Activated T-cell treated with anti-CD3 and anti-CD28 coated beads, Interleukin-2, amount 50 U/mL, for 72 hours (primary cell): ENCODE results near the gene SYNPO2. TPM values are rescaled to one million over a fixed set of nuclear protein-coding genes. Genes with fewer than 3 reads are reported as not detected.
"Not testable (repeated sequence)": the region's sequence is repeated elsewhere in the genome, so short reads cannot be mapped to it uniquely, and the experiment has no call there.

Experiments used
- ATAC-seq, 2 donors: fragments of 150-1000 bp; cut with Tn5 transposase; replicated peaks in 1 of 2; 2 replicates each; pipeline ENCODE4 v1.10.0; 2021; ENCODE audit warnings: moderate library complexity in 2 of 2, mild to moderate bottlenecking in 1 of 2
- DNase-seq, 2 donors: peaks; one replicate each; pipeline ENCODE4 v3.0.0; 2021 to 2022; ENCODE audit warnings: mixed read lengths in 1 of 2
- H3K27ac Mint-ChIP-seq: one replicate; pipeline ENCODE4 v1.8.0; 2022; ENCODE audit warnings: mild to moderate bottlenecking, moderate library complexity, mixed read lengths
- H3K27me3 Mint-ChIP-seq: one replicate; pipeline ENCODE4 v1.8.0; 2022; ENCODE audit warnings: low read depth, mixed read lengths
- H3K36me3 Mint-ChIP-seq, 2 donors: one replicate each; pipeline ENCODE4 v1.8.0; 2022; ENCODE audit warnings: mixed read lengths in 2 of 2, mild to moderate bottlenecking in 1 of 2; ENCODE audit not compliant: insufficient read depth in 2 of 2
- H3K4me1 Mint-ChIP-seq: one replicate; pipeline ENCODE4 v1.8.0; 2022; ENCODE audit warnings: low read depth, mixed read lengths
- H3K4me3 Mint-ChIP-seq, 2 donors: one replicate each; pipeline ENCODE4 v1.8.0; 2022; ENCODE audit warnings: mild to moderate bottlenecking in 2 of 2, mixed read lengths in 2 of 2, moderate library complexity in 2 of 2
- H3K9me3 Mint-ChIP-seq, 2 donors: one replicate each; pipeline ENCODE4 v1.8.0; 2022; ENCODE audit warnings: mixed read lengths in 2 of 2
- total RNA-seq, 2 donors: library from RNA; stranded (reverse); gene quantifications; one replicate each; pipeline ENCODE4 v1.2.3, GENCODE V29; 2022

The SYNPO2 gene
- total RNA-seq, 2 donors from 2014 or later = 0.31 to 0.35 TPM

DNA sequence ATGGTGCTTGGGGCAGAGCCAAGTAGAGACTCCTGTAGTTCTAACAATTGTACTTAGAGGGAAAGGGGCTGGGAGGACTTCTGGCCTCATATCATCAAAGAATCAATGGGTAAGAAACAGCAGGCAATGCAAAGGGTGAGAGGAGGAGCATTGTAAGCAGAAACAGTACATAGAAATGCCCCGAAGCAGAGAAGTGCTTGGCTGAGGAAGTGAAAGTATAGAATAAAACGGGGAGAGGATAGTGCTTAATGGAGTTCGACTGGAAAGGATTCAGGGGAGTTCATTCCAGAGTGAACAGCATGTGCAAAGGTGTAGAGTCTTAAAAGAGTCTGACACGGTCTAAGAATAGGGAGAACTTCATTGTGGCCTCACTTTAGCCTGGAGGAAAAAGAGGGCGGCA lies 103.0 kb downstream of the SYNPO2 start:
- H3K4me3 Mint-ChIP-seq = no peak overlapping the region
- DNase-seq (no peak), ATAC-seq (no peak)
- no peaks in the 10 kb centered on the region for H3K36me3 Mint-ChIP-seq
- H3K9me3 Mint-ChIP-seq = no peaks in the 10 kb centered on the region
- no peak overlapping the region for H3K27ac Mint-ChIP-seq
- H3K27me3 Mint-ChIP-seq = no peaks in the 10 kb centered on the region
- peaks cover 7% of the 10 kb centered on the region for H3K4me1 Mint-ChIP-seq

DNA sequence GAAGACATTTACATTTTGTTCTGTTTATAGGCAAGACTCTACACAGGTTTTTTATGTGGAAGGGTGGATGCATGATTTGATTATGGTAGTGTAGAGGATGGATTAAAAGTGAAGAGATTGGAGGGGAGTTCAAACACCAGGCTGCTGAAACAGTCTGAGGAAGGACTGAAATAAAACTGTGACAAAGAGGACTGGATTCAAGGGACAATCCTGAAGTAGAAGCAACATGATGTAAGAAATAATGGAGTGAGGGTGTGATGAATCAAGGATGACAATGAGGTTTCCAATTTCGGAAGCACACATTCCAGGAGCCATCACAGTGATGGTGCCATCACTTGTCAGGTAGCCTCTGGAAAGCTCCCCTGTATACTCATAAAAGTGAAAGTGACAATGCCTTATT lies 103.5 kb downstream of the SYNPO2 start:
- Mint-ChIP-seq H3K4me3 (no peak overlapping the region), H3K9me3 (no peaks in the 10 kb centered on the region), H3K4me1 (peaks cover 7% of the 10 kb centered on the region), H3K36me3 (no peaks in the 10 kb centered on the region), H3K27ac (no peak overlapping the region), H3K27me3 (no peaks in the 10 kb centered on the region)
- ATAC-seq (no peak), DNase-seq (no peak)

DNA sequence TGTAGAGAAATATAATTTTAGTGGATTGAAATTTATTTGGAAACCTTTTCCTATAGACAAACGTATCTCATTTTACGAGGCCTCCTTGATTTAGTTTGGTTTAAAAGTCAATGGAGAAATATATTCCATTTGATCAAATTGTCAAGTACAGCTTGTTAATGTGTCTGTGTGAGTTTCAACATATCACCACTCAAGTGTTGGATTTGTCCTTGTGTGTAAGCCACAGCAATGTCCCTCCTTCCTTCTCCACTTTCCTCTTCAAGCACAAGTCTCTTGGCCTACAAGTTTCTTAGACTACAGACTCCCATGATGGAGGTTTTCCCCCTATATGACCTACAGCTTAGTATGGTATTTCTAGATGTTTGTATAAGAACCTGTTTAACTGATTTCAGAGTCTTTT lies 104.7 kb downstream of the SYNPO2 start:
- no peaks in the 10 kb centered on the region for H3K9me3 Mint-ChIP-seq
- ATAC-seq = no peak

DNA sequence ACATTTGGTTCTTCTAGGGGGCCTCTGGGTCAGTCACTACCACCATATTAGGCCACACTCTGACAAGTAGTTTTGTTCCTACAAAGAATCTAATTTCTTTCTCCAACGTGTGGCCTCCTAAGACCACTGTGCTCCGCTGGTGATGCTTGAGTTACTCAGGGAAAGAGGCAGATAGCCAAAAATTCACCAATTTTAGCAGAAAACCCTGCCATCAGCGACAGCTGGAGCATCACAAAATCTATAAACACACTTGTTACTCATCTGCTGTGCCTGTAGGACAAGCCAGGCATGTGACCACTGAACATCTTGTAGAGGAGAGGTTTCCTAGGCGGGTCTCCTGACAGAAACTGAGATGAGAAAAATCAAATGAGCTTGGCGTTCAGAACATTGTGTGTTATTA lies 105.4 kb downstream of the SYNPO2 start:
- peaks cover 6% of the 10 kb centered on the region for H3K27me3 Mint-ChIP-seq
- no peak for ATAC-seq
- H3K4me3 Mint-ChIP-seq = no peak overlapping the region
- H3K27ac Mint-ChIP-seq = no peak overlapping the region
- no peaks in the 10 kb centered on the region for H3K9me3 Mint-ChIP-seq
- DNase-seq = no peak
- no peaks in the 10 kb centered on the region for H3K36me3 Mint-ChIP-seq
- H3K4me1 Mint-ChIP-seq = peaks cover 6% of the 10 kb centered on the region

More for the DNA sequence above, 104.7 kb downstream of the SYNPO2 start:
- Mint-ChIP-seq H3K4me1 (peaks cover 7% of the 10 kb centered on the region), H3K4me3 (no peak overlapping the region), H3K27ac (no peak overlapping the region), H3K27me3 (peaks cover 6% of the 10 kb centered on the region), H3K36me3 (no peaks in the 10 kb centered on the region)
- no peak for DNase-seq

DNA sequence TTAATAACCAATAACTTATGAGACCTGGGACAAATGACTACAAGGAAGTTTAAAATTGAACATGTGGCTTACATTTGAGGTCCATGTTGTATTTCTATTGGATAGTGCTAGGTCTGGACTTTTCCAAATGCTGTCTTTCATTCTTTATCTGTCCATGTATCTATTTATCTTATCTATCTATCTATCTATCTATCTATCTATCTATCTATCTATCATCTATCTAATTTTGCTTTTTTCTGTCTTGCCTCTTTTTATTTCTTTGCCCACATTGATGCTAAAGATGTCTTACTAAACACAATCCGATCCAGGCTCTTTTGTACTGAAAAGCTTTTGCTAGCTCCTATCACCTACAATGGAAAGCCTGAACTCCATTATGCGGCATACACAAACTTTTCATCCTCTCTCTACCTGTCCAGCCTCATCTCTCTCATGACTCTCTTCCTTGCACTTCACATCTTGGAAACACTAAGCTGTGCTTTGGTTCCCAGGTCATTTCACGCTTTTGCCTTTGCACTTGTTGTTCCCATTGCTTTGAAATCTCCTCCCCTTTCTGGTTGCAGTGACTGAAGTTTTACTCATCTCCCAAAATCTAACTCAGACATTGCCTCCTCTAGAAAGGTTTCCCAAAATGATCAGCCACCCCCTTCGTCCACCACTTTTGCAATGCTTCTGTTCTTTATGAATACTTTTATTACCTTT lies 107.2 kb downstream of the SYNPO2 start:
- ATAC-seq = no peak
- Mint-ChIP-seq H3K27me3 (peaks cover 11% of the 10 kb centered on the region), H3K9me3 (no peaks in the 10 kb centered on the region), H3K4me1 (no peaks in the 10 kb centered on the region), H3K4me3 (no peak overlapping the region), H3K36me3 (no peaks in the 10 kb centered on the region), H3K27ac (no peak overlapping the region)
- DNase-seq = no peak

DNA sequence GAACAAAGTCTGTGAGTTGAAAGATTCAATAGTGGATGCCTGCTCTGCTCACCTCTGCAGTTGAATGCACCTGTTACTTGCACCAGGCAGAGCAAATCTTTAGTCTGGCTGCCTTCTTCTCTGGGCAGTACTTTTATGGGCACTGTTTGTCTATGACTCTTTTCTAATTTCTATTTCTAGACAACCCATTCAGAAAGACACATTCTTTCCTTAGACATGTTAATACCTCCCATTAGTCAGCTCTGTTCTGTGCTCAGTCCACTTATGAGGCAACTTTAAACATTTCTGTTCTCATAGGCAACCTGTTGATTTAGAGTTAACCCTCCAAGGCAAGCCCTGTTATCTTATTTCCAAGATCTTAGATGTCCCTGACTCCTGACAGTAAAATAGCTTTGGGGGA lies 108.9 kb downstream of the SYNPO2 start:
- H3K4me3 Mint-ChIP-seq = no peak overlapping the region
- no peak overlapping the region for H3K27ac Mint-ChIP-seq
- H3K36me3 Mint-ChIP-seq = no peaks in the 10 kb centered on the region
- no peaks in the 10 kb centered on the region for H3K9me3 Mint-ChIP-seq
- H3K4me1 Mint-ChIP-seq = no peaks in the 10 kb centered on the region
- H3K27me3 Mint-ChIP-seq = peaks cover 11% of the 10 kb centered on the region
- no peak for DNase-seq
- no peak for ATAC-seq

DNA sequence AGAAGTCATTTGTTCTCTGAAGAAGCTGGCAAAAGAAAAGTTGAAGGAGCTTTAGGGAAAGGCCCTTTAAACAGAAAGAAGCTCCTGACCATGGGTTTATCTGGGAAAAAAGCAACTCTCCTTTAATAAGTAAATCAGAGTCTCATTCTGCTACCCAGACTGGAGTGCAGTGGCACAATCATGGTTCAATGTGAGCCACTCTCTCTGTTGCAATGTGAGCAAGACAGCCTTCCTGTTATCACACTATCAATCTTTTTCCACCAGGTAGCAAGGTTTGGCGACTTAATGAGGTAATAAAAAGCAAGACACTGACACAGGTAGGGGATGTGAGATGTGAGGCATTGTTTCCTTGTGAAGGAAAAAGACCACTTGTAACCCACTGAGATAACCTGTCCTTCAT lies 111.3 kb downstream of the SYNPO2 start:
- H3K9me3 Mint-ChIP-seq = no peaks in the 10 kb centered on the region
- no peak for DNase-seq
- H3K27me3 Mint-ChIP-seq = peaks cover 11% of the 10 kb centered on the region
- no peak overlapping the region for H3K27ac Mint-ChIP-seq
- no peak for ATAC-seq
- H3K4me3 Mint-ChIP-seq = no peak overlapping the region
- no peaks in the 10 kb centered on the region for H3K4me1 Mint-ChIP-seq
- H3K36me3 Mint-ChIP-seq = no peaks in the 10 kb centered on the region

DNA sequence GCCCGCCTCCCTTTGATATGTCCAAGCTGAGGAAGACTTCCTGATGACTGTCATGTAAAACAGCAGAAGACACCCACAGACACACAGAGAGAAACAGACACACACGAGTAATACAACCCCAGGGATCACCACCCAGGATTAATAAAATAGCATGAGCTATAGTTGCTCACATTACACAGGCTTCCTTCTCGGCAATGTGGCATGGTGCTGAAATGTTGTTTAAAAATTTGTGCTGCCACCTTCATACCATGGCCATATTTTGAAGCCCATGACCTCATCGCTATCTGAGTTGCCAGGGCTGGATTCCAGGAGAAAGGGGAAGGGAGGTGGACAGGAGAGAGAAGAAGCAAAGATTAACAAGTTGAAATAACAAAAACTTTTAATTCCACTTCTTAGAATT lies 111.7 kb downstream of the SYNPO2 start:
- no peak for ATAC-seq
- DNase-seq = no peak
- no peaks in the 10 kb centered on the region for H3K36me3 Mint-ChIP-seq
- H3K4me1 Mint-ChIP-seq = no peaks in the 10 kb centered on the region
- H3K27me3 Mint-ChIP-seq = peaks cover 11% of the 10 kb centered on the region
- no peak overlapping the region for H3K27ac Mint-ChIP-seq
- no peak overlapping the region for H3K4me3 Mint-ChIP-seq
- no peaks in the 10 kb centered on the region for H3K9me3 Mint-ChIP-seq

DNA sequence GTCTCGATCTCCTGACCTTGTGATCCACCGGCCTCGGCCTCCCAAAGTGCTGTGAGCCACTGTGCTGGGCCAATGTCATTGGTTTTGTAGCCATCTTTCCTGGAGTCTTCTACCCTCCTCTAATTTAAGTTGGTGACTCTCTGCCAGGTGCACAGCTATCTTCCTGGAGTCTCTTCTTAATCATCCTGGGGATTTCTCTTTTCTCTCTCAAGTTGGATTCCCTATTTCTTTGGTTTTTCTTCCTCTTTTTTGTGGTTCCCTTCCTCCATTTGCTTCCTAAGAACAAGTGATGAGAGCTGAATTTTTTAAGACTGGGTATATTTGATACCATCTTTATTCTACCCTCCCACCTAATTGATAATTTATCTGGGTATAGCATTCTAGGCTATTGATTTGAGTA lies 113.8 kb downstream of the SYNPO2 start:
- Mint-ChIP-seq H3K36me3 (no peaks in the 10 kb centered on the region), H3K27ac (no peak overlapping the region), H3K4me3 (no peak overlapping the region), H3K27me3 (peaks cover 11% of the 10 kb centered on the region), H3K9me3 (no peaks in the 10 kb centered on the region), H3K4me1 (no peaks in the 10 kb centered on the region)
- DNase-seq (no peak), ATAC-seq (no peak)

DNA sequence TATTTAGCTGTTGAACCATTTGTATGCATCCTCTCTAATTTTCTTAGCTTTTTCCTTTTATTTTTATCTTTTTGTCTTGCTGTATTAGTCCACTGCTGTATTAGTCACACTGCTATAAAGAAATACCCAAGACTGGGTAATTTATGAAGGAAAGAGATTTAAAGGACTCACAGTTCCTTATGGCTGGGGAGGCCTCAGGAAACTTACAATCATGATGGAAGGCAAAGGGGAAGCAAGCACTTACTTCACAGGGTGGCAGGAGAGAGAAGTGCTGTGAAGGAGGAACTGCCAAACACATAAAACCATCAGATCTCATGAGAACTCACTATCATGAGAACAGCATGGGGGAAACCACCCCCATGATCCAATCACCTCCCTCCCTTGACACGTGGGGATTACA lies 114.3 kb downstream of the SYNPO2 start:
- DNase-seq, H3K4me1 Mint-ChIP-seq, ATAC-seq, H3K9me3 Mint-ChIP-seq, H3K36me3 Mint-ChIP-seq, H3K27ac Mint-ChIP-seq, H3K27me3 Mint-ChIP-seq, H3K4me3 Mint-ChIP-seq: not testable (repeated sequence)

DNA sequence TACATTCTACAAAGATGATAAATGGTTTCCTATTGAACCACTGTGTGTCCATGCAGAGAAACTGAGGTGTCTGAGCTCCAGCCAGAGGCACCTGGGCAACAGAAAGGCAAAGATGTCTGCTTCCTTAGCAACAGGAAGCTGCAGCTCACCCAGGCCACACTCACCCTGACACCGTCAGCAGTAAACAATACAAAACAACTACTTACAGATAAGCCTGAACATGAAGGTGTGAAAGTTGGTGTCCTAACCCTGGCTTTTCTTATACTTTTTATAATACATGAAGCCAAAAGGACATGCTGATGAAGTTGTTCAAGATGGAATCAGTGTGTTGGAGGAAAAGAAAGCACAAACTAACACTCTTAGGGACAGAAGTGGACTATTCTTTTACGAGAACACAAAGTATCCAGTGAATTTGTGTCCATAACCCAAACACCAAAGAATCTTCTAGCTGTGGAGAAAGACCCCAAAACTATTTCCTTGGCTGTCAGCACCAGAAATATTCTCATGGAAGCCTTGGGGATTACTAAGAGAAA lies 117.3 kb downstream of the SYNPO2 start:
- no peak overlapping the region for H3K4me3 Mint-ChIP-seq
- H3K9me3 Mint-ChIP-seq = no peaks in the 10 kb centered on the region
- DNase-seq = no peak
- no peak for ATAC-seq
- H3K4me1 Mint-ChIP-seq = no peaks in the 10 kb centered on the region
- H3K27ac Mint-ChIP-seq = no peak overlapping the region
- no peaks in the 10 kb centered on the region for H3K36me3 Mint-ChIP-seq
- H3K27me3 Mint-ChIP-seq = peaks cover 6% of the 10 kb centered on the region

DNA sequence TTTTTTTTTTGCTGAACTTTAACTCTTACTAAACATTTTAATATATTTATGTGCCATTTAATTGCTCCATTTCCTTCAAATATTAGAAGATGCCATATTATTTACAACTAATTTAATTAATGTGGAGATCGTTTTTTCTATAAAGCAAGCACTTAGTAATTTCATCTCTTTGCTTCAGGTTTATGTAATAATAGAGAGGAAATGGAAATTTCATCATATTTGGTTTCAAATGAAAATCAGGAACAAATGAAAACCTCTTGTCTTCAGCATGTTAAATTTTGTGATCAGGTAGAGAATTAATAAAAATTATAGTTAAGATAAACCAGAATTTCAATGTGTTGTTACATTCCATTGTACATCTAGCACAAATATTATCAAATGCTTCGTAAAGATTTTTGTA lies 120.1 kb downstream of the SYNPO2 start:
- Mint-ChIP-seq H3K27me3 (peaks cover 6% of the 10 kb centered on the region), H3K4me3 (no peak overlapping the region), H3K36me3 (no peaks in the 10 kb centered on the region), H3K4me1 (no peaks in the 10 kb centered on the region), H3K9me3 (peaks cover 0 to 2% of the 10 kb centered on the region in 2 donors), H3K27ac (no peak overlapping the region)
- DNase-seq = no peak
- no peak for ATAC-seq

DNA sequence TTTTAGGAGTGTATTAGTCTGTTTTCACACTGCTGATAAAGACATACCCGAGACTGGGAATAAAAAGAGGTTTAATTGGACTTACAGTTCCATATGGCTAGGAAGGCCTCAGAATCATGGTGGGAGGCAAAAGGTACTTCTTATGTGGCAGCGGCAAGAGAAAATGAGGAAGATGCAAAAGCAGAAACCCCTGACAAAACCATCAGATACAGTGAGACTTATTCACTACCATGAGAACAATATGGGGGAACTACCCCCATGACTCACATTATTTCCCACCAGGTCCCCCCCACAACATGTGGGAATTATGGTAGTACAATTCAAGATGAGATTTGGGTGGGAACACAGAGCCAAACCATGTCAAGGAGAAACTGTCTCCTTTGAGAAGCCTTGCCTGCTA lies 121.6 kb downstream of the SYNPO2 start:
- not testable (repeated sequence) for DNase-seq, H3K9me3 Mint-ChIP-seq, H3K27me3 Mint-ChIP-seq, H3K36me3 Mint-ChIP-seq, ATAC-seq, H3K4me3 Mint-ChIP-seq, H3K4me1 Mint-ChIP-seq, H3K27ac Mint-ChIP-seq

DNA sequence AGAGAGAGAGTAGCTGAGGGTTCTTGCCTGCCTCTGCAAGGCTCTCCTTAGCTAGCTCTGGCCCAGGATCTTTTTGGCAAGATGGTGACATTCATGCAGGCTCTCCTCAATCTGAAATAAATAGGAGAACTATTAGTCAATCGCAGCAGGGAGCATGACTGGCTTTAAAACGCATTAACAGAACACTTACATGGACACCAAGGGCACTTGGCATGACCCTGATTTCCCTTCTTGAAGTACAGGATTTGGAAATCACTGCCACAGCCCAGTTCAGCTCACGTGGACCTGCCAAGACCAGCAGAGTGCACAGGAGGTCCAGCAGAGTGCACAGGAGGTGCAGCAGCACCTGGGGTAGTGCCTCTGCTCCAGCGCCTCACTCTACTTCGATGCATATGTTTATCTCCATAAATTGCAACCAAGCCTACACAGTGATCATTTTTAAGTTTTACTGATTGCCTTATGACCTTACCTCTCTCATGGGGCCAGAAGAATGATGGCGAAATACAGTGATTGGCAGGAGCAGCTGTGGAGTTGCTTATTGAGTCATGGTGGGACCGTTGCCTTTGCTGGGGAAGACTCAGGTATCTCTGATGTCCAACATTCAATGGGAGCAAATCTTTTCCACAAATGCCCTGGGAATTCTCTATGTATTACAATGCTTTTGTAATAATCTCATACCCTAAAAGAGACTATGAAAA lies 122.4 kb downstream of the SYNPO2 start:
- Mint-ChIP-seq H3K9me3 (peaks cover 0 to 2% of the 10 kb centered on the region in 2 donors), H3K27ac (no peak overlapping the region), H3K4me1 (no peaks in the 10 kb centered on the region), H3K27me3 (peaks cover 6% of the 10 kb centered on the region), H3K4me3 (no peak overlapping the region), H3K36me3 (no peaks in the 10 kb centered on the region)
- no peak for ATAC-seq
- no peak for DNase-seq
